ENCODE results near the gene GIPC1.

DNA sequence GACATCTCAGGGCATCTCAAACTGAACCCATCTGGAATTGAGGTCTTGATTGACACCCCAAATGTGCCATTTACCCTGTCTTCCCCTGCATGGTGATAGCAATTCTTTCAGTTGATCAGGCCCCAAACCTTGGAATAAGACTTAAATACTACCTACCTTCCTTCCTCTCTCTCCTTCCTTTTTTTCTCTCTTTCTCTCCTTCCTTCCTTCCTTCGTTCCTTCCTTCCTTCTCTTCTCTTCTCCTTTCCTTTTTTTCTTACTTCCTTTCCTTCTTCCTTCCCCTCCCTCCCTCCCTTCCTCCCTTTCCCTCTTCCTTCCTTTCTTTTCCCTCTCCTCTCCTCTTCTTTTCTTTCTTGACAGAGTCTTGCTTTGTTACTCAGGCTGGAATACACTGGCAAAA lies 7.4 kb upstream of the GIPC1 start:
- TF ChIP-seq EZH2phosphoT487 (IDR thresholded peaks at IDR 0.05; ENCODE audit: borderline replicate concordance, low read depth) (no peak), EP300 (IDR thresholded peaks at IDR 0.05; ENCODE audit: borderline replicate concordance in 1 of 2, low read depth in 1 of 2, low read length in 1 of 2) (no peak)
- TF ChIP-seq, protein P1, sequence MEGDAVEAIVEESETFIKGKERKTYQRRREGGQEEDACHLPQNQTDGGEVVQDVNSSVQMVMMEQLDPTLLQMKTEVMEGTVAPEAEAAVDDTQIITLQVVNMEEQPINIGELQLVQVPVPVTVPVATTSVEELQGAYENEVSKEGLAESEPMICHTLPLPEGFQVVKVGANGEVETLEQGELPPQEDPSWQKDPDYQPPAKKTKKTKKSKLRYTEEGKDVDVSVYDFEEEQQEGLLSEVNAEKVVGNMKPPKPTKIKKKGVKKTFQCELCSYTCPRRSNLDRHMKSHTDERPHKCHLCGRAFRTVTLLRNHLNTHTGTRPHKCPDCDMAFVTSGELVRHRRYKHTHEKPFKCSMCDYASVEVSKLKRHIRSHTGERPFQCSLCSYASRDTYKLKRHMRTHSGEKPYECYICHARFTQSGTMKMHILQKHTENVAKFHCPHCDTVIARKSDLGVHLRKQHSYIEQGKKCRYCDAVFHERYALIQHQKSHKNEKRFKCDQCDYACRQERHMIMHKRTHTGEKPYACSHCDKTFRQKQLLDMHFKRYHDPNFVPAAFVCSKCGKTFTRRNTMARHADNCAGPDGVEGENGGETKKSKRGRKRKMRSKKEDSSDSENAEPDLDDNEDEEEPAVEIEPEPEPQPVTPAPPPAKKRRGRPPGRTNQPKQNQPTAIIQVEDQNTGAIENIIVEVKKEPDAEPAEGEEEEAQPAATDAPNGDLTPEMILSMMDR (IDR thresholded peaks at IDR 0.05): no peak
